ENCODE results near the gene HLA-E. TPM values are rescaled to one million over a fixed set of nuclear protein-coding genes. Genes with fewer than 3 reads are reported as not detected.
A peak's percentile ranks its signal among the peaks of the same experiment; 100 is the strongest.
"Not testable (repeated sequence)": the region's sequence is repeated elsewhere in the genome, so short reads cannot be mapped to it uniquely, and the experiment has no call there.

The HLA-E gene
- total RNA-seq, 1 donor from 2014 or later, result 145 TPM

- not testable (repeated sequence) for ATAC-seq (ENCODE audit: poor library complexity)
Observed at GRCh38 chr6:30497261-30497599, 7.9 kb downstream of the HLA-E start.

GRCh38 chr6:30497714-30498113 lies 8.4 kb downstream of the HLA-E start:
- DNase-seq (no peak), ATAC-seq (ENCODE audit: poor library complexity) (no peak)
- intact Hi-C loops (cut with DNase I), result no loop called here

More at GRCh38 chr6:30497261-30497599, 7.9 kb downstream of the HLA-E start:
- intact Hi-C loops (cut with DNase I); DNase-seq: not testable (repeated sequence)

- DNase-seq; ATAC-seq (ENCODE audit: poor library complexity); intact Hi-C loops (cut with DNase I): not testable (repeated sequence)
Observed at GRCh38 chr6:30498705-30499104, 9.4 kb downstream of the HLA-E start.

- ATAC-seq (ENCODE audit: poor library complexity) (no peak), DNase-seq (peak; percentile 48)
- intact Hi-C loops (cut with DNase I), result no loop called here
Observed at GRCh38 chr6:30500421-30501355, 11.4 kb downstream of the HLA-E start.

GRCh38 chr6:30507849-30508827 lies 18.8 kb downstream of the HLA-E start:
- ATAC-seq (ENCODE audit: poor library complexity), result no peak
- DNase-seq, result no peak
- intact Hi-C loops (cut with DNase I), result no loop called here

GRCh38 chr6:30508890-30509736 lies 19.8 kb downstream of the HLA-E start:
- ATAC-seq (ENCODE audit: poor library complexity) (peak; percentile 51), DNase-seq (no peak)
- intact Hi-C loops (cut with DNase I), result no loop called here

GRCh38 chr6:30510419-30511168 lies 21.3 kb downstream of the HLA-E start:
- intact Hi-C loops (cut with DNase I), result no loop called here
- no peak for ATAC-seq (ENCODE audit: poor library complexity)

GRCh38 chr6:30511169-30511546 lies 21.8 kb downstream of the HLA-E start:
- intact Hi-C loops (cut with DNase I), result no loop called here
- ATAC-seq (ENCODE audit: poor library complexity) (no peak), DNase-seq (no peak)

More at GRCh38 chr6:30510419-30511168, 21.3 kb downstream of the HLA-E start:
- no peak for DNase-seq

- ATAC-seq (ENCODE audit: poor library complexity) (no peak), DNase-seq (no peak)
- intact Hi-C loops (cut with DNase I), result no loop called here
Observed at GRCh38 chr6:30513451-30513850, 24.1 kb downstream of the HLA-E start.

- DNase-seq (no peak), ATAC-seq (ENCODE audit: poor library complexity) (no peak)
- intact Hi-C loops (cut with DNase I), result no loop called here
Observed at GRCh38 chr6:30515106-30515505, 25.8 kb downstream of the HLA-E start.

GRCh38 chr6:30515944-30516753 lies 26.8 kb downstream of the HLA-E start:
- intact Hi-C loops (cut with DNase I), result no loop called here
- DNase-seq (peak; percentile 93), ATAC-seq (ENCODE audit: poor library complexity) (peak; percentile 98)

GRCh38 chr6:30516754-30517076 lies 27.4 kb downstream of the HLA-E start:
- intact Hi-C loops (cut with DNase I); DNase-seq; ATAC-seq (ENCODE audit: poor library complexity): not testable (repeated sequence)

GRCh38 chr6:30517767-30518504 lies 28.6 kb downstream of the HLA-E start:
- ATAC-seq (ENCODE audit: poor library complexity); intact Hi-C loops (cut with DNase I); DNase-seq: not testable (repeated sequence)

GRCh38 chr6:30518505-30519145 lies 29.3 kb downstream of the HLA-E start:
- intact Hi-C loops (cut with DNase I); DNase-seq; ATAC-seq (ENCODE audit: poor library complexity): not testable (repeated sequence)

- ATAC-seq (ENCODE audit: poor library complexity) (no peak), DNase-seq (no peak)
- intact Hi-C loops (cut with DNase I), result no loop called here
Observed at GRCh38 chr6:30520522-30520921, 31.2 kb downstream of the HLA-E start.

- DNase-seq; intact Hi-C loops (cut with DNase I); ATAC-seq (ENCODE audit: poor library complexity): not testable (repeated sequence)
Observed at GRCh38 chr6:30521082-30521481, 31.8 kb downstream of the HLA-E start.

Measured in Right ventricle myocardium superior (tissue), 1 donor.